ENCODE results near the gene IGSF21. TPM values are rescaled to one million over a fixed set of nuclear protein-coding genes. Genes with fewer than 3 reads are reported as not detected.
"Not testable (repeated sequence)": the region's sequence is repeated elsewhere in the genome, so short reads cannot be mapped to it uniquely, and the experiment has no call there.

The IGSF21 gene
- total RNA-seq, 1 donor from 2014 or later, result 2.4 TPM

- H3K4me3 ChIP-seq, result no peak overlapping the region
- no peaks in the 10 kb centered on the region for H3K4me1 ChIP-seq
- no peaks in the 10 kb centered on the region for H3K36me3 ChIP-seq
- H3K9me3 ChIP-seq, result no peaks in the 10 kb centered on the region
- no peak for TF ChIP-seq CTCF (IDR thresholded peaks at IDR 0.05)
- intact Hi-C loops (cut with DNase I), result no loop called here
- no peak overlapping the region for H3K27ac ChIP-seq
- DNase-seq (ENCODE audit: low spot score in 2 of 2), result no peak
- H3K27me3 ChIP-seq, result no peaks in the 10 kb centered on the region
Observed at GRCh38 chr1:18365099-18365705, 257.6 kb downstream of the IGSF21 start.

GRCh38 chr1:18372505-18372904 lies 264.9 kb downstream of the IGSF21 start:
- DNase-seq (ENCODE audit: low spot score in 2 of 2); intact Hi-C loops (cut with DNase I); H3K27ac ChIP-seq; H3K4me1 ChIP-seq; H3K9me3 ChIP-seq; H3K27me3 ChIP-seq; H3K4me3 ChIP-seq; H3K36me3 ChIP-seq: not testable (repeated sequence)

- DNase-seq (ENCODE audit: low spot score in 2 of 2), result no peak
- intact Hi-C loops (cut with DNase I), result no loop called here
- Histone ChIP-seq H3K36me3 (no peaks in the 10 kb centered on the region), H3K4me3 (no peak overlapping the region), H3K9me3 (no peaks in the 10 kb centered on the region), H3K4me1 (no peaks in the 10 kb centered on the region), H3K27ac (no peak overlapping the region), H3K27me3 (no peaks in the 10 kb centered on the region)
- TF ChIP-seq CTCF (IDR thresholded peaks at IDR 0.05), result no peak
Observed at GRCh38 chr1:18373151-18373550, 265.6 kb downstream of the IGSF21 start.

- Histone ChIP-seq H3K27me3 (no peaks in the 10 kb centered on the region), H3K36me3 (no peaks in the 10 kb centered on the region), H3K4me1 (no peaks in the 10 kb centered on the region), H3K27ac (no peak overlapping the region), H3K9me3 (no peaks in the 10 kb centered on the region), H3K4me3 (no peak overlapping the region)
- TF ChIP-seq CTCF (IDR thresholded peaks at IDR 0.05), result no peak
- DNase-seq (ENCODE audit: low spot score in 2 of 2), result no peak
- intact Hi-C loops (cut with DNase I), result no loop called here
Observed at GRCh38 chr1:18373882-18374493, 266.4 kb downstream of the IGSF21 start.

GRCh38 chr1:18376661-18377060 lies 269.1 kb downstream of the IGSF21 start:
- intact Hi-C loops (cut with DNase I), result no loop called here
- H3K4me1 ChIP-seq, result no peaks in the 10 kb centered on the region
- H3K36me3 ChIP-seq, result no peaks in the 10 kb centered on the region
- no peak for TF ChIP-seq CTCF (IDR thresholded peaks at IDR 0.05)
- H3K27ac ChIP-seq, result no peak overlapping the region
- no peaks in the 10 kb centered on the region for H3K27me3 ChIP-seq
- no peak for DNase-seq (ENCODE audit: low spot score in 2 of 2)
- no peak overlapping the region for H3K4me3 ChIP-seq
- no peaks in the 10 kb centered on the region for H3K9me3 ChIP-seq

GRCh38 chr1:18380288-18380687 lies 272.7 kb downstream of the IGSF21 start:
- Histone ChIP-seq H3K9me3 (no peaks in the 10 kb centered on the region), H3K4me3 (no peak overlapping the region), H3K4me1 (no peaks in the 10 kb centered on the region), H3K27ac (no peak overlapping the region), H3K27me3 (no peaks in the 10 kb centered on the region), H3K36me3 (no peaks in the 10 kb centered on the region)
- DNase-seq (ENCODE audit: low spot score in 2 of 2), result no peak
- intact Hi-C loops (cut with DNase I), result no loop called here
- TF ChIP-seq CTCF (IDR thresholded peaks at IDR 0.05), result no peak
